ENCODE results near the gene MAP2. TPM values are rescaled to one million over a fixed set of nuclear protein-coding genes. Genes with fewer than 3 reads are reported as not detected.

Gene MAP2
- total and polyA plus RNA-seq, 5 experiments from 2014 or later: 0.26 to 0.47 TPM; not detected in 3

DNA sequence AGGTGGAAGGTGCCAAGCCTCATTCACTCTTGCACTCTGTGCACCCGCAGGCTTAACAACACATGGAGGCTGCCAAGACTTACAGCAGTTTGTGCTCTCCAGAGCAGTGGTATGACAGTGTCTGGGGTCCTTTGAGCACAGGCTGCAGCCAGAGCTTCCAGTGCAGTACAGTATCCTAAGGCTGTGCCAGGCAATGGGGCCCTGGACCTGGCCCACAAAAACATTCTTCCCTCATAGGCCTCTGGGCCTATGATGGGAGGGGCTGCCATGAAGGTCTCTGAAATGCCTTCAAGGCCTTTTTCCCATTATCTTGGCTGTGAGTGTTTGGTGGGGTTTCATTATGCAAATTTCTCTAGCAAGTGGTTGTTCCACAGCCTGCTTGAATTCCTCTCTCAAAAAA lies 74.8 kb downstream of the MAP2 start:
- Mint-ChIP-seq H3K27me3 (peaks cover 0 to 4% (median 0%) of the 10 kb centered on the region in 5 donors), H3K4me3 (no peak overlapping the region), H3K9me3 (peaks cover 0 to 30% (median 10%) of the 10 kb centered on the region in 9 donors), H3K4me1 (no peaks in the 10 kb centered on the region), H3K27ac (no peak overlapping the region), H3K36me3 (peaks cover 0 to 7% (median 0%) of the 10 kb centered on the region in 3 donors)
- POLR2A ChIA-PET: no interaction called here
- DNase-seq (no peak), ATAC-seq (no peak)

- ATAC-seq: no peak
- peaks cover 0 to 4% (median 0%) of the 10 kb centered on the region in 5 donors for H3K27me3 Mint-ChIP-seq
- H3K36me3 Mint-ChIP-seq: peaks cover 0 to 7% (median 0%) of the 10 kb centered on the region in 3 donors
- H3K9me3 Mint-ChIP-seq: peaks cover 0 to 26% (median 8%) of the 10 kb centered on the region in 9 donors
- no peak overlapping the region for H3K27ac Mint-ChIP-seq
- no peak overlapping the region for H3K4me3 Mint-ChIP-seq
- DNase-seq: no peak
- H3K4me1 Mint-ChIP-seq: no peaks in the 10 kb centered on the region
- POLR2A ChIA-PET: no interaction called here
These were observed 75.2 kb downstream of the MAP2 start for GRCh38 chr2:209499069-209499468.

DNA sequence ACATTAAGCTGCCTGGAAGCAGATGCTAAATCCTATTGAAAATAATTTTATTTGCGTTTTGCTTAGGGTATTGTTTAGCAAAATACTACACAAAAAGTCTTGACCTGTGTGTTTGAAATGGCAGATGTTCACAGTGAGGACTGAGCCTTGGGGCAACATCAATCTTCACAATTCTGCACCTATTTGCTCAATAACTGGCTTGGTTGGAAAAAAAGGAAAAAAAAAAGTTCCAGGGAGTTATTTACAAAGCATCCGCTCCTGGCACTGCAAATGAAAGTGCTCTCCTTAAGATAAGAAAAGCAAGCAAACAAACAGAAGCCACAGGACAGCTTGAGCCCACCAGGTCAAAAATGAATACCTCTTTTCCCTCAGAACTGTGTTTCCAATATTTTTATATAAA lies 77.7 kb downstream of the MAP2 start:
- Mint-ChIP-seq H3K27me3 (peaks cover 0 to 4% (median 0%) of the 10 kb centered on the region in 5 donors), H3K4me3 (no peak overlapping the region), H3K9me3 (peaks cover 0 to 26% (median 7%) of the 10 kb centered on the region in 9 donors), H3K36me3 (peaks cover 0 to 7% (median 0%) of the 10 kb centered on the region in 3 donors), H3K27ac (no peak overlapping the region), H3K4me1 (no peaks in the 10 kb centered on the region)
- ATAC-seq: no peak
- POLR2A ChIA-PET: no interaction called here
- no peak for DNase-seq

DNA sequence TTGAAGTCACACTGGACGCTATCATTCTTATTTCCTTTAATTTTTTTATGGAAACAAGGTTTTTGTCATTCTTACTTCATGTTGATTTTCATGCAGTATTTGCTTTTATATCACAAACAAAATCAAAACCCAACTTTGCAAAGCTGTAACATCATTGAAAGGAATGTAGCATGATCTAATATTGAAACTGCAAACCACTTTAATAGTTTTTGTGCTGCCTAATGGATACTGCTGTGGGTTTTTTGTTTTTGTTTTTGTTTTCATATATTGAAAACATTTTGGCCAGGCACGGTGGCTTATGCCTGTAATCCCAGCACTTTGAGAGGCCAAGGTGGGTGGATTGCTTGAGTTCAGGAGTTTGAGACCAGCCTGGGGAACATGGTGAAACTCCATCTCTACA lies 81.6 kb downstream of the MAP2 start:
- ATAC-seq (no peak), DNase-seq (no peak)
- Mint-ChIP-seq H3K27me3 (peaks cover 0 to 4% (median 0%) of the 10 kb centered on the region in 5 donors), H3K4me3 (no peak overlapping the region), H3K27ac (no peak overlapping the region), H3K9me3 (peaks cover 0 to 2% (median 0%) of the 10 kb centered on the region in 9 donors), H3K36me3 (no peaks in the 10 kb centered on the region), H3K4me1 (no peaks in the 10 kb centered on the region)
- POLR2A ChIA-PET: no interaction called here

DNA sequence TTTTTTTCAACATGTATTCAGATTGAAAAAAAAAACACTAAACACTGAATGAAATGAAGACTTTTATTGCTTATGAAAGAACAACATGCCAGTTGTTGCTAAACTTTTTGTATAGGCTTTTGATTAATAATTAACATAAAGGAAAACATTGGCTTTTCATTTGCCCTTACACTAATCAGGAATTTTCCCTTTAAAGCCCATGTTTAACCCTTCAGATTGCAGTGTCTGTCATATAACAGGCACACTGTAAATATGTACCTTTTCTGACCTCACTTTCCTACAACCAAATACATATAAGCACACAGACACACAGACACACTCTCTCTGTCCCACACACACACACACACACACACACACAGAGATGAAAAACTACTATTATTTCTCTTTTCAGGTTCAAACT lies 84.4 kb downstream of the MAP2 start:
- DNase-seq (no peak), ATAC-seq (no peak)
- Mint-ChIP-seq H3K4me1 (peaks cover 0 to 3% (median 0%) of the 10 kb centered on the region in 4 donors), H3K27me3 (peaks cover 0 to 3% (median 0%) of the 10 kb centered on the region in 5 donors), H3K4me3 (no peak overlapping the region), H3K9me3 (no peaks in the 10 kb centered on the region), H3K36me3 (no peaks in the 10 kb centered on the region), H3K27ac (no peak overlapping the region)
- POLR2A ChIA-PET: no interaction called here

GRCh38 chr2:209511637-209512036 lies 87.8 kb downstream of the MAP2 start:
- Mint-ChIP-seq H3K27me3 (no peaks in the 10 kb centered on the region), H3K36me3 (no peaks in the 10 kb centered on the region), H3K27ac (no peak overlapping the region), H3K4me1 (peaks cover 0 to 3% (median 0%) of the 10 kb centered on the region in 4 donors), H3K4me3 (no peak overlapping the region), H3K9me3 (no peaks in the 10 kb centered on the region)
- DNase-seq (no peak), ATAC-seq (no peak)
- POLR2A ChIA-PET: no interaction called here

- ATAC-seq: no peak
These were observed 89.1 kb downstream of the MAP2 start for GRCh38 chr2:209512971-209513370.

GRCh38 chr2:209517436-209517835 lies 93.6 kb downstream of the MAP2 start:
- no peak overlapping the region for H3K4me3 Mint-ChIP-seq
- DNase-seq (no peak), ATAC-seq (no peak)
- no peaks in the 10 kb centered on the region for H3K36me3 Mint-ChIP-seq
- H3K4me1 Mint-ChIP-seq: peaks cover 0 to 3% (median 0%) of the 10 kb centered on the region in 4 donors
- POLR2A ChIA-PET: no interaction called here
- no peak overlapping the region for H3K27ac Mint-ChIP-seq
- no peaks in the 10 kb centered on the region for H3K27me3 Mint-ChIP-seq
- no peaks in the 10 kb centered on the region for H3K9me3 Mint-ChIP-seq

More at GRCh38 chr2:209512971-209513370, 89.1 kb downstream of the MAP2 start:
- no peak for DNase-seq
- H3K27me3 Mint-ChIP-seq: no peaks in the 10 kb centered on the region
- no peak overlapping the region for H3K27ac Mint-ChIP-seq
- H3K36me3 Mint-ChIP-seq: no peaks in the 10 kb centered on the region
- H3K4me1 Mint-ChIP-seq: peaks cover 0 to 3% (median 0%) of the 10 kb centered on the region in 4 donors
- POLR2A ChIA-PET: no interaction called here
- H3K9me3 Mint-ChIP-seq: no peaks in the 10 kb centered on the region
- no peak overlapping the region for H3K4me3 Mint-ChIP-seq

DNA sequence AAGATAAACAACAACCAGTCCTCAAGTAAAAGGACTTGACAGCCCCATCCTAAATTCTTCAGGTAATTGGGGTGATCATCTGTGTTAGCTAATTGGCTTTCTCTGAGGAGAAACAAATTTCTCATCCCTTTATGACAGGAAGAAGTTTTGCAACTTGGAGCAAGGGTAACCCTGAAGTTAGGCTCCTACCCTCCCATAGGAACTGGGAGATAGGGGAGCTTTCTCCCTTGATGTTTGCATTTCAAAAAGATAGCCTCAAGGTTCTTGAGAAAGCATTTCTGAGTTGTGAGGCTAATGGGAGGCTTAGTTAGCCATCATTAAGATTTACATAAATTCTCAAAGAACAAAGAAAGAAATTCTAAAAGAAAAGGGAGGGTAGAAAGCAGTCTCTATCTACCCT lies 95.4 kb downstream of the MAP2 start:
- Mint-ChIP-seq H3K36me3 (no peaks in the 10 kb centered on the region), H3K4me1 (peaks cover 0 to 10% (median 0%) of the 10 kb centered on the region in 4 donors), H3K9me3 (no peaks in the 10 kb centered on the region), H3K27me3 (no peaks in the 10 kb centered on the region), H3K27ac (no peak overlapping the region), H3K4me3 (no peak overlapping the region)
- DNase-seq: no peak
- ATAC-seq: no peak
- POLR2A ChIA-PET: no interaction called here

GRCh38 chr2:209519906-209520305 lies 96.1 kb downstream of the MAP2 start:
- no peaks in the 10 kb centered on the region for H3K9me3 Mint-ChIP-seq
- no peak for ATAC-seq
- H3K4me1 Mint-ChIP-seq: peaks cover 0 to 14% (median 0%) of the 10 kb centered on the region in 4 donors
- no peak overlapping the region for H3K4me3 Mint-ChIP-seq
- H3K27ac Mint-ChIP-seq: no peak overlapping the region
- H3K27me3 Mint-ChIP-seq: no peaks in the 10 kb centered on the region
- POLR2A ChIA-PET: no interaction called here
- no peaks in the 10 kb centered on the region for H3K36me3 Mint-ChIP-seq
- no peak for DNase-seq

DNA sequence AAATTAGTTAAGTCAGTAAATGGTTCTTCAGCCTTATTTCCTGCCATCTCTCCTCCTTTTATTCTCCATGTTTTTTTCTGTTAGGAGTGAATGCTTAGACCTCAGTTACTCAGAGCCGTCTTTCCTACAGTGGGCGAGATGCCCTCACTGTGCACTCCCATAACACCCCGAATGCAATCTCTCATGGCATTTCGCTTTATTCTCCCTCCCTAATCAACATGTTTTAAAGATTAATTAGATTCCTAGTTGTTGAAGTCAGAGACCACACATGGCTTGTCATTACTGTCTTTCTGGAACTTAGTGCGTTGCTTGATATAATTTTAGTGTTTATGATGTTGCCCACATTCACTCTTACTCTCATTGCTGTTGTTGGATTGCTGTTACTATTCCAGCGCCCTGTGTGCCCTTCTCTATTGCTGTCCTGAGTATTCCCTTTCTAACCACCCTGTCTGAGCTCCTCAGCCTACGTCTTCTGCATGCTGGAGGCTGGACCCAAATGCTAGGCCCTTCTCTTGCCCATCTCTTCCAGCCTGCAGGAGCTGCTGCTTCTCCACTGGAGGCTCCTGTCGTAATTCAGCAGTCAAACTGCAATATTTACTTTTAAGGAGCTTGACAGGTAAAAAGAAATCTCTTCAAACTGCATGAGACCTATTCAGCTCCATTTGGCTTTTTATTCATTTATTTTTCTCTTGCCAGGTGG lies 99.3 kb downstream of the MAP2 start:
- no peak for DNase-seq
- no peak for ATAC-seq
- Mint-ChIP-seq H3K36me3 (no peaks in the 10 kb centered on the region), H3K4me3 (no peak overlapping the region), H3K27ac (peak overlapping the region in 1 of 10 donors; percentile 12), H3K27me3 (no peaks in the 10 kb centered on the region), H3K4me1 (peaks cover 5 to 42% (median 22%) of the 10 kb centered on the region in 4 donors), H3K9me3 (no peaks in the 10 kb centered on the region)
- POLR2A ChIA-PET: no interaction called here

- H3K4me1 Mint-ChIP-seq: peaks cover 5 to 42% (median 22%) of the 10 kb centered on the region in 4 donors
- POLR2A ChIA-PET: no interaction called here
- DNase-seq (no peak), ATAC-seq (no peak)
- H3K36me3 Mint-ChIP-seq: no peaks in the 10 kb centered on the region
- no peak overlapping the region for H3K4me3 Mint-ChIP-seq
- no peak overlapping the region for H3K27ac Mint-ChIP-seq
- no peaks in the 10 kb centered on the region for H3K9me3 Mint-ChIP-seq
- no peaks in the 10 kb centered on the region for H3K27me3 Mint-ChIP-seq
These were observed 100.0 kb downstream of the MAP2 start for GRCh38 chr2:209523867-209524266.

GRCh38 chr2:209525331-209525730 lies 101.5 kb downstream of the MAP2 start:
- peaks cover 0 to 1% (median 0%) of the 10 kb centered on the region in 9 donors for H3K9me3 Mint-ChIP-seq
- no peak overlapping the region for H3K4me3 Mint-ChIP-seq
- H3K27me3 Mint-ChIP-seq: peaks cover 0 to 2% (median 0%) of the 10 kb centered on the region in 5 donors
- DNase-seq (no peak), ATAC-seq (no peak)
- H3K36me3 Mint-ChIP-seq: no peaks in the 10 kb centered on the region
- H3K4me1 Mint-ChIP-seq: peaks cover 5 to 42% (median 22%) of the 10 kb centered on the region in 4 donors
- no peak overlapping the region for H3K27ac Mint-ChIP-seq
- POLR2A ChIA-PET: no interaction called here
